Right atrium auricular region (tissue), 2 donors: Measurements from ENCODE around the gene SERAC1. TPM values are rescaled to one million over a fixed set of nuclear protein-coding genes. Genes with fewer than 3 reads are reported as not detected.
A peak's percentile ranks its signal among the peaks of the same experiment; 100 is the strongest.

Experiments used
- DNase-seq: peaks from one replicate; pipeline ENCODE4 v3.0.0-alpha.2; 2019; ENCODE audit warnings: low spot score
- H3K27ac ChIP-seq, 2 donors: fragments of 200-600 bp; sonication (generic); 1 replicate in 1 of 2; 2 replicates in 1 of 2; pipeline ENCODE4 v1.5.1; 2016 to 2019
- H3K27me3 ChIP-seq, 2 donors: fragments of 200-600 bp; sonication (generic); one replicate each; pipeline versions ENCODE4 v1.5.1 to v1.6.0; 2017 to 2019
- H3K36me3 ChIP-seq: fragments of 200-600 bp; sonication (generic); one replicate; pipeline ENCODE4 v1.5.1; 2016
- H3K4me1 ChIP-seq, 2 donors: fragments of 200-600 bp; sonication (generic); one replicate each; pipeline versions ENCODE4 v1.5.1 to v1.6.0; 2017 to 2019
- H3K4me3 ChIP-seq, 2 donors: fragments of 200-600 bp; sonication (generic); 1 replicate in 1 of 2; 2 replicates in 1 of 2; pipeline ENCODE4 v1.5.1; 2017 to 2019; ENCODE audit warnings: mild to moderate bottlenecking in 1 of 2, moderate library complexity in 1 of 2
- H3K9me3 ChIP-seq, 2 donors: fragments of 200-600 bp; sonication (generic); one replicate each; pipeline ENCODE4 v1.5.1; 2019
- CTCF ChIP-seq, 2 donors: fragments of 200-600 bp; sonication (generic); IDR thresholded peaks; one replicate each; pipeline ENCODE4 v1.5.1; 2019; ENCODE audit warnings: antibody characterized with exemption in 2 of 2
- total RNA-seq, 2 donors: library from RNA; depleted of rRNA; stranded (reverse); fragments of >200 nt; gene quantifications; one replicate each; pipeline ENCODE4 v1.1.0, GENCODE V29; 2016

SERAC1 gene
- total RNA-seq, 2 donors from 2014 or later = 5.0 to 5.8 TPM

GRCh38 chr6:158072083-158072721, 95.9 kb downstream of the SERAC1 start:
- Histone ChIP-seq H3K36me3 (peaks cover 43% of the 10 kb centered on the region), H3K27me3 (no peaks in the 10 kb centered on the region), H3K4me1 (peaks cover 0 to 14% of the 10 kb centered on the region in 2 donors), H3K27ac (no peak overlapping the region), H3K4me3 (no peak overlapping the region), H3K9me3 (no peaks in the 10 kb centered on the region)
- TF ChIP-seq CTCF (IDR thresholded peaks at IDR 0.05) = peak; percentile 59 to 87
- peak; percentile 81 for DNase-seq

GRCh38 chr6:158071121-158072082, 96.7 kb downstream of the SERAC1 start:
- DNase-seq = no peak
- no peak overlapping the region for H3K27ac ChIP-seq
- no peak overlapping the region for H3K4me3 ChIP-seq
- H3K9me3 ChIP-seq = no peaks in the 10 kb centered on the region
- no peaks in the 10 kb centered on the region for H3K27me3 ChIP-seq
- peaks cover 0 to 14% of the 10 kb centered on the region in 2 donors for H3K4me1 ChIP-seq
- peaks cover 43% of the 10 kb centered on the region for H3K36me3 ChIP-seq
- no peak for TF ChIP-seq CTCF (IDR thresholded peaks at IDR 0.05)

- H3K27ac ChIP-seq = peak overlapping the region in 1 of 2 donors; percentile 16
- no peak overlapping the region for H3K4me3 ChIP-seq
- H3K27me3 ChIP-seq = no peaks in the 10 kb centered on the region
- DNase-seq = no peak
- no peaks in the 10 kb centered on the region for H3K9me3 ChIP-seq
- H3K4me1 ChIP-seq = peaks cover 0 to 14% of the 10 kb centered on the region in 2 donors
- no peak for TF ChIP-seq CTCF (IDR thresholded peaks at IDR 0.05)
- H3K36me3 ChIP-seq = peaks cover 47% of the 10 kb centered on the region
These were observed 97.5 kb downstream of the SERAC1 start for GRCh38 chr6:158070513-158070912.

GRCh38 chr6:158069800-158070195, 98.3 kb downstream of the SERAC1 start:
- H3K27me3 ChIP-seq = no peaks in the 10 kb centered on the region
- peaks cover 0 to 14% of the 10 kb centered on the region in 2 donors for H3K4me1 ChIP-seq
- no peak for DNase-seq
- H3K4me3 ChIP-seq = no peak overlapping the region
- TF ChIP-seq CTCF (IDR thresholded peaks at IDR 0.05) = no peak
- H3K9me3 ChIP-seq = no peaks in the 10 kb centered on the region
- peaks cover 52% of the 10 kb centered on the region for H3K36me3 ChIP-seq
- H3K27ac ChIP-seq = peak overlapping the region in 1 of 2 donors; percentile 16

- no peak for TF ChIP-seq CTCF (IDR thresholded peaks at IDR 0.05)
- peaks cover 0 to 14% of the 10 kb centered on the region in 2 donors for H3K4me1 ChIP-seq
- no peaks in the 10 kb centered on the region for H3K27me3 ChIP-seq
- H3K4me3 ChIP-seq = no peak overlapping the region
- peaks cover 59% of the 10 kb centered on the region for H3K36me3 ChIP-seq
- no peak for DNase-seq
- peak overlapping the region; percentile 33 to 35 for H3K27ac ChIP-seq
- H3K9me3 ChIP-seq = no peaks in the 10 kb centered on the region
These were observed 98.9 kb downstream of the SERAC1 start for GRCh38 chr6:158068893-158069799.
